Peyer's patch (tissue), 4 donors: Measurements from ENCODE around the gene ZBTB2.

Experiments used
- POLR2A ChIP-seq, 2 donors: fragments of 450-650 bp; IDR thresholded peaks; one replicate each; pipeline ENCODE4 v1.5.1; 2017; ENCODE audit warnings: antibody characterized with exemption in 2 of 2, mild to moderate bottlenecking in 2 of 2, moderate library complexity in 2 of 2
- TF ChIP-seq, protein P1 (sequence below), 6 experiments: fragments of 450-650 bp in 4 of 6; fragments of 200-600 bp in 2 of 6; sonication (generic) in 1 of 6; IDR thresholded peaks; one replicate each; pipeline ENCODE4 v1.5.1; 2017 to 2019; ENCODE audit warnings: antibody characterized with exemption in 6 of 6, mild to moderate bottlenecking in 3 of 6, moderate library complexity in 1 of 6

DNA sequence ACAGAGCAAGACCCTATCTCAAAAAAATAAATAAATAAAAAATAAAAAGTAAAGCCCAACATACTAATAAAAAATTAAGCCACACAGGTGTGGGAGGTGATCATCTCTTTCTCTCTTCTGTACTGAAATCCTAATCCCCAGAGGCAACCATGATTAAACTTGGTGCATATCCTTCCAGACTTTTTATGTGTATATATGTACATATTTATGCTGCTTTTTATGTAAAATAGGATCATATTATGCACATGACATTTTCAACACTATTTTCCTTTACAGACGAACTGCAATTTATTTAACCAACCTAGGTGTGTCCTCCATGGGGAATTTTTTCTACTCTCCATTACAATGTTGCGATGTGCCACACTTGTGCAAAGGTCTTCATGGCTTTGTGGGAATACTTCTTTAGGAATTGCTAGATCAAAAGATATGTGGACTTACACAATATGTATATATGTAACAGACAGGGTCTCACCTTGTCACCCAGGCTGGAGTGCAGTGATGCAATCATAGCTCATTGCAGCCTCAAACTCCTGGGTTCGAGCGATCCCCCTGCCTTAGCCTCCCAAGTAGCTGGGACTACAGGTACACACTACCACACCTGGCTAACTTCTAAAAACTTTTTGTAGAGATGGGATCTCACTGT, 36.9 kb upstream of the ZBTB2 start:
- TF ChIP-seq, protein P1, sequence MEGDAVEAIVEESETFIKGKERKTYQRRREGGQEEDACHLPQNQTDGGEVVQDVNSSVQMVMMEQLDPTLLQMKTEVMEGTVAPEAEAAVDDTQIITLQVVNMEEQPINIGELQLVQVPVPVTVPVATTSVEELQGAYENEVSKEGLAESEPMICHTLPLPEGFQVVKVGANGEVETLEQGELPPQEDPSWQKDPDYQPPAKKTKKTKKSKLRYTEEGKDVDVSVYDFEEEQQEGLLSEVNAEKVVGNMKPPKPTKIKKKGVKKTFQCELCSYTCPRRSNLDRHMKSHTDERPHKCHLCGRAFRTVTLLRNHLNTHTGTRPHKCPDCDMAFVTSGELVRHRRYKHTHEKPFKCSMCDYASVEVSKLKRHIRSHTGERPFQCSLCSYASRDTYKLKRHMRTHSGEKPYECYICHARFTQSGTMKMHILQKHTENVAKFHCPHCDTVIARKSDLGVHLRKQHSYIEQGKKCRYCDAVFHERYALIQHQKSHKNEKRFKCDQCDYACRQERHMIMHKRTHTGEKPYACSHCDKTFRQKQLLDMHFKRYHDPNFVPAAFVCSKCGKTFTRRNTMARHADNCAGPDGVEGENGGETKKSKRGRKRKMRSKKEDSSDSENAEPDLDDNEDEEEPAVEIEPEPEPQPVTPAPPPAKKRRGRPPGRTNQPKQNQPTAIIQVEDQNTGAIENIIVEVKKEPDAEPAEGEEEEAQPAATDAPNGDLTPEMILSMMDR (IDR thresholded peaks at IDR 0.05): no peak
- TF ChIP-seq POLR2A (IDR thresholded peaks at IDR 0.05): no peak
